IPS DF 19.7 (cell line): ENCODE measurements around the gene ST7.

ENCODE experiments used
- DNase-seq: peaks from one replicate; pipeline ENCODE4 v3.0.0-alpha.2; 2013; ENCODE audit warnings: low read depth, low spot score

Gene ST7

DNA sequence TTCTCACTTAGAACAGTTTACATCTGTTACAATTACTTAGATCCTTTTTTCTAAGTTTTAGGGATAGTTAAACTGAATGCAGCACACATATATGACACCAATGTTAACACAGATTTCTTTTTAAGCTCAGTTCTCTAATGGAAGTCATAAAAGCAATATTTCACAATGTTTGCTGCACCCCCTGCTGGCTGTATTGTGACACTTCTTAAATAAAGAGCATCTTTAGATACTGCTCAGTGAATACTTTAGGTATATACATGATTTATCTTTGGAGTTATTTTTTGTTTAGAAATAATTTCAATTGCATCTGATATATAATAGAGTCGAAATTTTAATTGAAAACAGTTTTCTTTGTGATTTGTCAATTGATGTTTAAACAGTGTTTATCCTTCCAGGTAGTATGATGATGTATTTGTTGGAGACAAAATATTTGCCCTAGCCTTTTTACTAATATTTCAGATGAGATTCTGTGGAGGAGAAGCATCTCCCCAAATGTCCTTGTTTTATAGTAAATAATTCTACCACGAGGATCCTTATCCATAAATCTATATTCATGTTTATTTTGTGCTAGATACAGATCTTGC lies 174.4 kb downstream of the ST7 start:
- DNase-seq: no peak

DNA sequence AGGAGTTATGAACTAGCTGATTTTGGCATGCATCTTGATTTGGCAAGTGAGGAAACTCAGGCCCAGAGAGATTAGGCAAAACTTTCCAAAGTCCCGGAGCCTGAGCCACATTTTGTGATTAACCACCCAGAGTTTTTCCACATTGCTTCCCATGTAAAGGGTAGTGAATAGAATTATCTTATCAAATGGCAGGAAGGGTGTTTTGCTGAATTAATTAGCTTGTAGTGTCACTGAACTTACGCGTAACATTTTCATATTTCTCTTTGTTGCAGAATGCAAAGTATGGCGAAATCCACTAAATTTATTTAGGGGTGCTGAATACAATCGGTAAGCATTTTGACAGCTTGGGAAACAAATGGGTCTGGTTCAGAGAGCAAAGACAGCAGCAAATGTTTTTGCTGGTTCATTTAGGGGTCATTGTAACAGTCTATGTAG lies 176.2 kb downstream of the ST7 start:
- no peak for DNase-seq

DNA sequence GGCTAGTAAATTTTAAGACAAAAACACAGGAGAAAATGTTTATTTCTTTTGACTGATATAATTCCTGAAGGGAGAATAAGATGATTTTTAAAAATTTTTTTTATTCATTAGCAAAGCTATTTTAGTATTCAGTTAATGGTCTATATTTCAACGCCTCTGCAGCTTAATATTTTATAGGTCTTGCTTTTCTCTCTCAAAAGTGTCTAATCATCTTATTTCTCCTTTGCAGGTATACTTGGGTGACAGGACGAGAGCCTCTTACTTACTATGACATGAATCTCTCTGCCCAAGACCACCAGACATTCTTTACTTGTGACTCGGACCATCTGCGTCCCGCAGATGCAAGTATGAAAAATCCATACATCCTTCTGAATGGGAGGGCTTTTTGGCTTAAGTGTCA lies 177.0 kb downstream of the ST7 start:
- no peak for DNase-seq

DNA sequence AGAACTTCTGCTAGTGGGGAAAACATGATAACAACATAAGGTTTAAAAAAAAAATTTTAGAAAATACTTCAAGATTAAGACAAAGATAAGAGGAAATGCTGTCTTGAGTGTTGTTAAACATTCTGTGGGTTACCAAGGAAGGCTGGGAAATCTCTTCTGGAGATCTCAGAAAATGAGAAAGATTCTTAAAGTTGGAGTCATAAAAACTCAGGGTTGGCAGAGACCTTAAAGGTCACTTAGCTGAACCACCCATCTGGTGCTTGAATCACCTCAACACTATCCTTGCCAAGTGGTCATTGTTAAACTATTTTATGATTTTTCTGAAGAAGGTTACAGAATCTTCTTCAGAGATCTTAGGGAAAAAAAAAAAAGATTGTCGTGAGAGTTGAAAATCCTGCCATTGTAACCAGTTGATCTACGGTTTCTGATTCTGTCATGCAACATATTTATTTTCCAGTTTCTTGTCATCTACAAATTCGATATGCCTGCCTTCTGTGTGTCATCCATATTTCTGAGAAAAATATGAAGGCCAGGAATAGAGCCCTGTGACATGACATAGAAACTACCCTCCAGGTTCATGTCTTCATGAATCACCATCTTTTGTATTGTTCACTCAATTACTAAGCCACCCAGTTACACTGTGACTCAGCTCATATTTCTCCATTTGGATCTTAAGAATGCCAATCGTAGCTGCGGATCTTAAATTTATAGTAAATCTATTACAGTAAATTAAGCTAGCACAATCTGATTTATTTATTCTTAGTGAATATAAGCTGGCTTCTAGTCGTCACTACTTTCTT lies 179.2 kb downstream of the ST7 start:
- no peak for DNase-seq

DNA sequence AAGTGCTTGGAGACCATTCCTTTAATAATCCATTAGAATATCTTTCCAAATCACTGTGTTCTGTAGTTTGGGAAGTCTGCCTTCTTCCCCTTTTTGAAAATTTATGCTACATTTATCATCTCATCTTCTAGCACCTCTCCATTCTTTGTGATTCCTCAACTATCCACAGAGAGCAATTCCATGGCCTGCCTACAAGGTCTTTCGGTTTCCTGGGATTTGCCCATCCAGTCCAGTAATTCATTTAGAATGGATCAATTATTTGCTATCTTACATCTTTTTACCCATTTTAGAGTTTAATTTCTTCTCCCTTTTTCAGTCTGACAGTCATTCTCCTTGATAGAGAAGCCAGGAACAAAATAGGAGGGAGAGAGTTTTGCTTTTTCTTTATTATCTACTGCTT lies 179.8 kb downstream of the ST7 start:
- DNase-seq: no peak

DNA sequence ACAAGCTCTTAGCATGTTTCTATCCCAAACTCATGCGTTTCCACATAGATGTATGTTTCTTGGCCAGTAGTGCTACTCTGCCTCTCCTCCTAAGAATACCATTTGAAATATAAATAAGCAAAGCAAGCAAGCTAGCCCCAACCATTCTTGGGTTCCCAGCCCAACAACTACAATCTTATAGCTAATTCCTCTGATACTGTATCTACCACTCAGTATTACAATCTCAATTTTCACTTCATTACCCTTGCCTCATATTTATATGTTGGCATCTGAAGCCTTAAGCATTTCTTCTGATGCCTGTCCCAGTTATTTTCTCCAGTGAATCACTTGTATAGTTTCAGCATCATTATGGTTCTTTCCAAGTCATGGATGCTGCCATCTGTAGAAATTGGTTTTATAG lies 181.1 kb downstream of the ST7 start:
- DNase-seq: no peak

DNA sequence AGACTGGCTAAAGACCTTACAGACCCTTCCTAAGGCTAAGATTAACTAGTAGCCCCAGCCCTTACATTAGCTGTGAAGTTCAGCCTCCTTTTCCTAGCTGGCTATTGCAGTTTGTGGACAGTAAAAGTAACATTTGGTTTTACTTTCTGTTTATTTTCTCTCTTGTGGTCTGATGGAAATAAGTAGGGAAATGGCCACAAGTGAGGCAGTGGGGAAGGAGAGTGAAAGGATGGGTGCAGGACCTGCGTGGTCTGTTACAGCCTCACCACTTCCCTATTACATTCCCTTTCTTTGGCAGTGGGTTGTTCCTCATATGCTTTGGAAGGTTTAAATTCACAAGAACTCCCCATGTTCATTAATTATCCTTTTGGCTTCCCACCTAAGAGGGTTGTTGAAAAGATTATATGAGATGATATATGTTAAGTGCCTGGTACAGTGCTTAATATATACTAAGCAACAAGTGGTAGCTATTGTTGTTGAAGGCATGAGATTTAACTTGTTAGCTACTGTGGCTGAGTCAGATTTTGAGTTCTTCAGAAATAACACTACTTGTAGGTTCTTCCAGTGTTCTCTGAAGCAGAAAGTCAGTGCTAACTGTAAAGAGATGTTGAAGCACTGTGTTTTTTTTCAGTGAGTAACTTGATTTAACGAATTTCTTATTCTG lies 181.7 kb downstream of the ST7 start:
- DNase-seq: no peak

DNA sequence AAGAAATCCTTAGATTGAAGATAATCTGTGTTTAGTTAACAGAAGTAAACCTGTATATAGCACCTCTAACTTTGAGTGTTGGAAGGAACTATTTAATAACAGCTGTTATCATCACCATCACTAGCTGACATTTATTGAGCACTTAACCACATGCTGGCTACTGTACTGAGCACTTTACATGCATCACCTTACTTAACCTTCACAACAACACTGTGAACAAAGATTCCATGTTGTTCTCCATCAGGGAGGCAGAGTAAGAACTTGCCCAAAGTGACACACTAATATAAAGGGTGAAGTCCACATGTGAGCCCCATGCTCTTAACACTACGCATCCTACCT lies 182.2 kb downstream of the ST7 start:
- no peak for DNase-seq

DNA sequence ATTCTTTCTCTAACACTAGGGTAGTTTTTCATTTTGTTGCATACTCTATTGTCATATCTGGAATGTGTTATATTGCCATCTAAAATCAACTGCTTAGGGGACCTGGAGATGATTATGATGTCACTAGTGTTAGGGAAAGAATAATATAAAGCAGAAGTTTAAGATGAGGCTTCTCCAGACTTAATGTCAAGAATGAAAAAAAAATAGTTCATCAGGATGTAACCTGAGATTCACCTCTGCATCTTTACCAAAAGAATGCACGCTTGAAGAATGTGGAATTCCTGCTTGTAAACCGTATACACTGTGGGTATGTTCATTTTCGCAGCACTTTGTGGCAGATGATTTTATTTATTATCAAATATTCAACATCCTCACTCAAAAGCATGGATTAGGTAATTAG lies 184.6 kb downstream of the ST7 start:
- DNase-seq: no peak

DNA sequence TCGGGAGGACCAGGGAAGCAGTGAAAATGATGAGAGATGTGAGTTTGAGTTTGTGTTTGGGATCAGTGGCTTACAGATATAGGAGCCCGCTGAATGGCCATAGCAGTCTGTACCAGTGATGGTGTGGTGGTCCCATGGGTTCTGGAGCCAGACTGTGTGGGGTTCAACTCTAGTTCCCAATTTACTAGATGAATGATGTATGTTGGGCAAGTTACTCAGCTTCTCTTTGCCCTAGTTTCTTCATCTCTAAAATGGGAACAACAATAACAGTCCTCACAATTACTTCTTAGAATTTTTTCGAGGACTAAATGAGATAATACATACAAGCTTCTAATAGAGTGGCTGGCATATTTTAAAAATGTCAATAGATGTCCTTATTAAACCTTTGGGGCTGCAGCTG lies 185.2 kb downstream of the ST7 start:
- no peak for DNase-seq

DNA sequence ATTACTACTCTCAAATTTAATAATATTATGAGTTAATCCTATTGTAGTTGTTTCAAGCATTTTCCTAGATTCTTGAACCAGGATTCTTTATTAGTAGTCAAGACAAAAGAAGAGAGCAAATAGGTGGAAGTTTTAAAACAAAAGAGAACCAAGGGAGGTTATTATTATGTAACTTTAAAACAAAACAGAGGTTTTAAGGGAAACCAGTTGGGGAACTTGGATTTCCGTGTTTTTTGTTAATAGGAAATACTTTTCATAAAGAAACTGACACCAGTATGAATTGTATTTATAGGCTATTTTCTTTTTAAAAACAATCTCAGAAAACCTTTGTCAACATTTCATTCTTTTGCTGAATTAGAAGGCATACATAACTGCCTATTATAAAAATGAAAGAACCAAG lies 185.7 kb downstream of the ST7 start:
- DNase-seq: no peak

DNA sequence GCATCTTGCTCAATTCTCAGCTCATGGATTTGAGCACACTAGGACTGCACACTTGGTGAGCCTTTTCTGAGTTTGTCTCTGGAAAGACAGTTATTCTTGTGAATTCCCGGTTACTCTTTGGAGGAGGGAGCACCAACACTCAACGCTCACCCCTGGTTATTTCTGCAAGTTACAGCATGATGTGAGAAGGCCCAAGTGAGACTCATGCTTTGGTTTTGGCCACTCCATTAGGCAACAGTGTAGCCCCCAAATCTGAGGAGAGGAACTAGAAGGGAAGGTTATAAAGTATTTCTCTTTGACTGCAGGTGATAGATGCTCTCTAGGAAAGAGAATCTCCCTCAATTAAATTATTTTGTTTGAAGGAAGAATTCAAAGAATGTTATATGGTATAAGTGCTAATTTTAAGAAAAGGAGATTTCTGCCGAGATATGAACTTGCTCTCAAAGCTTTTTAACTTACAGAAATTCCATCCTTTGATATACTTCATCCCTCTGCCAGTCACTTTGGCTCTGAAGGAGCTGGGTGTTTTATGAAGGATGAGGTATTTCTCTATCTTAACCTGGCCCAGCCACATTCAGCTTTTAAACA lies 186.2 kb downstream of the ST7 start:
- DNase-seq: no peak

DNA sequence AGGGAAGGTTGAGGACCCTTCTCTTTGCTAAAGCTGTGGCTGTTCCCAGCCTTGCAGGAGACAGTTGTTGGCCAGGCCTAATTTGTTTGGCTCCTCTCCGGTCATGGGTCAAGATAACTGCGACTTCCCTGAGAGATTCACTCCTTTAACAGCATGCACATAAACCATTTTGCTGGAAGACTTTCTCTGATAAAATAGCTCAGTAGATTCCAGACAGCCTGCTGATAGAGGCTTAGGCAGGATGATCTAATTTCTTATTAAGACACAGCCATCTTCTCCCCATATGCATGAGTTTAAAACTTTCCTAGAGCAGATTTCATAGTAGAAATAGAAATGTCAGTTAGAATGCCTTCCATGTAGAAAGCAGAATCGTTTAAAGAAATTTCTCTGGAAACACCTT lies 187.6 kb downstream of the ST7 start:
- DNase-seq: no peak

DNA sequence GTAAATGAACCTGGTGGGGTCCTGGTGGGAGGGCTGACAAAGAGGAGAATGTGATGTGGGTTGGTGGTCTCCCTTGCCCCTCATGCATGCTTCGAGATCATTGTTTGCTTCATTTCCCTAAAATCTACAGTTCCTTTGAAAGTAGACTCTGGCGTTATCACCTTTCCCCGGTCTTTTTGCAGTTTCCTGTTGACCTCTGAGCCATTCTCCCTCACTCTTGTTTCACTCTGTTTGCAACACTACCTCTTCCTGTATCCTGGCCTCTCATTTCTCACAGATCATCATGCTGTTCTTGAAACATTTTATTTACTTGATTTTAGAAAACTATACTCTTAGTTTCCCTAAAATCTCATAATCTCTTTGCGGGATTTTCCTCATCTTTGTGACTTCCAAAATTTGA lies 189.8 kb downstream of the ST7 start:
- no peak for DNase-seq

DNA sequence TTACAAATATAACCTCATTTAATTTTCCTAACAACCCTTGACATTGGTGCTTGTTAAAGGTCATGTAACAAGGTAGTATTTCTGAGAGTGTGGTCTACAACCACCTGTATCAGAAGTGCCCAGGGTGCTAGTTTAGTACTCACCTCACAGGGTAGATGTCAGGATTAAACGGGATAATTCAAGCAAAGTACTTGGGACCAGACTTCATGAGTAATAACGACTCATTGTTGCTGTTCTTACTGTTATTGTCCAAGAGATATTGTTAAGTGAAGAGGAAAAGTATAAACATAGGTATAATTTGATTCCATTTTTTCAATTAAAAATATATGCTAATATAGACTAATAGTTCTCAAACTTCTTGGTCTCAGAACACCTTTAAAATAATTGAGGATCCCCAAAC lies 190.3 kb downstream of the ST7 start:
- no peak for DNase-seq

DNA sequence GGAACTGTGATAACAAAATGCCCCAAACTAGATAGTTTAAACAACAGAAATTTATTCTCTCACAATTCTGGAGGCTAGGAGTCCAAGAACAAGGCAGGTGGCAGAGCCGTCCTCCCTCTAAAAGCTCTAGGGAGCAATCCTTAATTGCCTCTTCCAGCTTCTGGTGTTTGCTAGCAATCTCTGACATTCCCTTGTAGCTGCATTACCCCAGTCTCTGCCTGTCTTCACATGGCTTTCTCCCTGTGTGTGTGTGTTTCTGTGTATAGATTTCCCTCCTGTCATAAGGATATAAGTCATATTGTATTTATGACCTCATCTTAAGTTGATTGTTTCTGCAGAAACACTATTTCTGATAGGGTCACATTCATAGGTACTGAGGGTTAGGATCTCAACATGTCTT lies 192.0 kb downstream of the ST7 start:
- no peak for DNase-seq

DNA sequence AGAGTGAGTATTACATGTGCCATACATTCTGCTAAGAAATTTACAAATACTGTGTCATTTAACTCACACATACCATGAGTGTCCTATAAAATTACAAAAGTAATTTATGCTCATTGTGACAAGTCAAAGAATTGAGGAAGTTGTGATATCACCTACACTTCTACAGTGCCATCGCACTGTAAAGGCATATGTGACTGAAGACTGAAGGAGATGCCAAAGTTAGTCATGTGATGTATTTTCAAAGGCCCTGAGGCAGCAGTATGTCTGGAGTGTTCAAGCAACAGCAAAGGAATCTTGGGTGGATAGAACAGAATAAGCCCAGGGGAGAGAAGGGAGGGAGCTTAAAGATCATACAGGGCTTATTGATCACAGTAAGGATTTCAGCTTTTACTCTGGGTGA lies 192.8 kb downstream of the ST7 start:
- no peak for DNase-seq

DNA sequence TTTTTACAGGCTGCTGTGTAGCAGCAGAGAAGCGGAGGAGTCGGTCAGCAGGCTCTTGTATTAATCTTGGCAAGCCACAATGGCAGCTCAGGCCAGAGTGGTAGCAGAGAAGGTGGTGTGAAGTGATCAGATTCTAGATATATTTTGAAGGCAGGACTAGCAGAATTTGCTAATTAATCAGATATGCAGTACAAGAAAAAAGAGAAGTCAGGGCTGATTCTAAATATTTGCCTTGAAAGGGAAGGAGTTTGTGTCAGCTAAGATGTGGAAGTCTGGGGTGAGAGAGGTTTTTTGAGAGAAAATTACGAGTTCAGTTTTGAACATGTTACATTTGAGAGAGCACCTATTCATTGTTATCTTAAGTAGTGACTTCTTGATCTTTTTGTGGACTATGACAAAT lies 193.2 kb downstream of the ST7 start:
- DNase-seq: no peak

DNA sequence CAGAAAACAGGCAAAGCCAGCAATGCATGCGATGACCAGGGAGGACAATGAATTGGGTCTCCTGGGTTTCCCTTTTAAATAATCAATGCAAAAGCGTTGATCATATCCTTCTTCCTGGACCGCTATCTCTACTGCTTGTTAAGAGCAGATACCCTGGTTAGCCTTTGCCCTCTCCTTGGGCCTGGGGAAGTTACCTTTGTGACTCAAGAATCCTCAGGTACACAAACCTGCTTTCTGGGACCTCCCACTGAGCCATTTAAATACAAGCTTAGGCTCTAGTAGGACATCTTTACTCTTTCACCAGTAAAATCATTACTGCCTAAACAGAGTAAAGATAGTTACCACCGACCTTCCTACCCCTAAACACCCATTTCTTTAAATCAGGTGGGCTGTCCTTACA lies 195.7 kb downstream of the ST7 start:
- peak; percentile 40 for DNase-seq

DNA sequence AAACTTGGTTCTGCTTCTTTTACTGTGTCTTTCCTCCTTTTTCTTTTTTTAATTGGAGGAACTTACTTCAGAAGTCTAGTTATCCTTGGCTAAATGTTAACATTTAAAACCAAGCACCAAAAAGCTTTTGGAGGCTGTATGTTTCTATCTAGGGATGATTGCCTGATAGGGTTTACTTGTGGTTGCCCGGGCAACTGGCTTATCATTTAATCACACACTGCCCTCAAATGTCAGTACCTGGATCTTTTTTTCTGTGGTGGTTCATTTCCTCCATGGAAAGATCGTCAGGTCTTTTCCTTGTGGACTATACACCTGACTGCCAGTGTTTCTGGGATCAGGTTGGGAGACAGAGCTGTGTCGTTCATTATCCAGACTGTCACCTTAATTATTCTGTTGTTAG lies 196.4 kb downstream of the ST7 start:
- no peak for DNase-seq

DNA sequence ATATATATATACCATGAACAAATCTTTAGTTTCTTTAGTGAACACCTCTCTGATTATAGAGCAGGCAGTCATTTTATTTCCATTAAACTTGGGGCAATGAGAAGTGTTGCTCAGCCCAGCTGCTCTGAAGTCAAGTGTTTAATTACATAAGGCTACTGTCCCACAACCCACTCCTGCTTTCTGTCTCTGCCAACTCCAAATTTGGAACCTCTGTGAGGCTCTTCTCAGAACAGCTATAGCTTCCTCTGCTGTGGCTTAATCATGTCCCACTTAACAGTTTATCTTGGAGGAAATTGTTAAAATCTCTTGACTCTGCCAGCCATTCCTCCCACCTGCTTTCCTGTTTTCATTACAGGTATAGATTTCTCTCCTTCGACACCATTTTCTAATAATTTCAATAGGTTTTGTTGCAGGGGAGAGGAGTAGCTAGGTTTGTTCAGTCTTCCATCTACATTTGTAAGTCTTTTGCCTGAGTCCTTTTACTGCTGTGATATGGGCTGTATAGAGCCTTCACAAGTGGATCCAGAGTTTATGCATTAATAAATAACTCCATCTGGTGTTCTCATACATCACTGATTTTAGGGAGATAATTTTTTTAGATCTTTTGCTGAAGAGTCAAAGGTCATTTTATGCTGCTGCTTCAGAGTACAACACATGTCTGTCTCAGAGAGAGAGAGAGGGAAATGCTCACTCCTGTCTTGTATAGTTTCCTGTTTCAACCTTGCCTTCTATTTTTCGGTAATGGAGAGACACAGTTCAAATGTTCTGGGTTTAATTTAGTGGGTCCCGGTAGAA lies 199.1 kb downstream of the ST7 start:
- DNase-seq: no peak

DNA sequence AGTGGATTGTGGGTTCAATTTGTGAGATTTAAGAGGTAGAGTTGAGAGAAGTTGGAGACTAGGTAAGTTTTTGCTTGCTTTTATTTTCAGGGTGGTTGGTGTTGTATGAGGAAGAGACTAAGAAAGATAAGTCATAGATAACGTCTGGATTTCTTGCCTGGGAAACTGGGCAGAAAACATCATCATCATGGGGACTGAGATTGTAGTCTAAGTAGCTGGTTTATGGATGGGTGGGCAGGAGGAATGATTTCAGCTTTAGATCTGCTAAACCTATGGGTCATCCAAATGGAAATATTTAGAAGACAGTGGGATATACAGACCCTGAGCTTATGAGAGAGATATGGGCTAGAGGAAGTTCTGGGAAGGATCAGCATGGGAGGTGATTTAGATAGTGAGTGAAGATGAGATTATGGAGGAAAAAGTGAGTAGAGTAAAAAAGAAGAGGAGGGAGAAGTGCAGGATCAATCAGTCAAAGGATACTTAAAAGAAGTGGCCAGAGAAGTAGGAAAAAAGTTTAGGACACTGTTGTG lies 199.8 kb downstream of the ST7 start:
- no peak for DNase-seq
